Measurements from ENCODE around the gene IQCF5. TPM values are rescaled to one million over a fixed set of nuclear protein-coding genes. Genes with fewer than 3 reads are reported as not detected.

The IQCF5 gene
- total and polyA plus RNA-seq, 9 of the 15 experiments (the other 6 are each of a cell fraction or from before 2014, with no cell fraction given): not detected

GRCh38 chr3:51862886-51863285 lies 12.5 kb downstream of the IQCF5 start (continued):
- no peak for TF ChIP-seq TOE1 (IDR thresholded peaks at IDR 0.05; ENCODE audit: borderline replicate concordance)
- no peak for TF ChIP-seq TOE1 (CRISPR knock-in tag; IDR thresholded peaks at IDR 0.05; ENCODE audit: borderline replicate concordance, low read depth)
- TF ChIP-seq TSC22D4 (tag; IDR thresholded peaks at IDR 0.05): no peak
- TF ChIP-seq SP2 (IDR thresholded peaks at IDR 0.05; ENCODE audit: extremely low read depth, low read depth, low read length, poor library complexity, severe bottlenecking): no peak
- no peak for TF ChIP-seq ZNF217 (CRISPR knock-in tag; IDR thresholded peaks at IDR 0.05)
- no peak for TF ChIP-seq POU5F1 (IDR thresholded peaks at IDR 0.05; ENCODE audit: borderline replicate concordance, low read depth, low read length, partially characterized antibody)

DNA sequence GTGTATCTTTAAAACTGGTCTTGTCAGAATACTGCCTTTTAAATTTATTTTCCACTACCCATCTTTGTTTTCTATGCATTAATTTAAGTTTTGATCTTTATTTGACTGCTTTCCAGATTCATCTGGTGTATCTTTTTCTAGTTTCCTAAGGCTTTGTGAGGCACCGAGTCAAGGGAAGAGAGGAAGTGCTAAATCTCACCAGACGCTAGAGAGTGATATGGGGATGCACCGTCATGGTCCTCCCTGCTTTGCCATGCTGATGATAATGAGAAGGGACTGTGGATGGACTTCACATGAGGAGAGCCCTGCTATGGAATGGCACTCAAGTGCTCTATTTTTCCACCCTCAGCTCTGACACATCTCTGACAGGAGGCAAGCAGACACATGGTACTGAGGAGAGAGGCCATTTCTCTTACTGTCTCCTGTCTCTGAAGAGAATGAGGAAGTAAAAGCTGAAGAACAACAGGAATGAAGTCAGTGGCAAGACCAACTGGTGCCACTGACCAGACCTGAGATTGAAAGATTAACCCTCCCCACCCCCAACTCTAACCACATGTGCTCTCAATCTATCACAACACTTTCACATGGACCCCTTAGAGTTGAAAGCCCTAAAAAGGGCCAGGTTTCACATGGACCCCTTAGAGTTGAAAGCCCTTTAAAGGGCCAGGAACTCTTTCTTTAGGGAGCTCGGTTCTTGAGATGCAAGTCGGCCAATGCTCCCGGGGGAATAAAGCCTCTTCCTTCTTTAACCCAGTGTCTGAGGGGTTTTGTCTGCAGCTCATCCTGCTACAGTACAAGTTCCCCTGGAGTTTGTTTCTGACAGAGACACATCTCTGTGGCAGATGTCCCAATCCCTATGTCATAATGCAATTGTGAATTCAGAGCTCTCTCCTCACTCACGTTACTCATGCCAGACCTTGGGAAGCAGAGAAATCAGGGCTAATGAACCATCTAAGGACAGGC lies 14.4 kb downstream of the IQCF5 start, which contains the start of gene IQCF2:
IQCF2 (plus strand) TSS at position 913 of the 963 bp plus-strand sequence. CDS start 52 bp downstream, outside the sequence.
- DNase-seq (ENCODE audit: extremely low read depth in 1 of 4, low spot score in 3 of 4) (peak in 1 of 4 experiments; percentile 21), FAIRE-seq (peak; percentile 79), ATAC-seq (peak; percentile 77)
- H3K79me2 ChIP-seq (ENCODE audit: control insufficient read depth, insufficient read depth, low read length): no peaks in the 10 kb centered on the region
- ChIA-PET POLR2A (interaction anchor here (1.1 kb wide), 1 partner anchor 11 kb away, joined by 4 read pairs; no protein-coding TSS in a partner anchor), CTCF (ENCODE audit: low intra/inter-chr PET ratio) (no interaction called here)
- intact Hi-C loops (cut with micrococcal nuclease): no loop called here
- H3K9me1 ChIP-seq (ENCODE audit: control insufficient read depth, insufficient read depth, low read length): no peaks in the 10 kb centered on the region
- H3K27me3 ChIP-seq (ENCODE audit: control insufficient read depth in 2 of 2, insufficient read depth in 2 of 2, low read length in 2 of 2): no peaks in the 10 kb centered on the region; a peak in 1 of 5 replicates
- no peak within 1 kb of the TSS for H3K9ac ChIP-seq (ENCODE audit: insufficient read depth in 1 of 2, low read depth in 2 of 2, low read length in 2 of 2)
- BruUV-seq (replicated peaks): no TSS peak
- in situ Hi-C loops (cut with MboI): no loop called here
- no peaks in the 10 kb centered on the region for H3K36me3 ChIP-seq (ENCODE audit: control insufficient read depth, insufficient read depth, low read length)
- no peak within 1 kb of the TSS for H2AFZ ChIP-seq (ENCODE audit: low read depth, low read length)
- no peaks in the 10 kb centered on the region; the same call in 1 of the 2 replicates for H3K9me3 ChIP-seq (replicated peaks; ENCODE audit: control insufficient read depth, insufficient read depth, low read depth, low read length)
- no peaks in the 10 kb centered on the region for H4K20me1 ChIP-seq (replicated peaks; ENCODE audit: control insufficient read depth, insufficient read depth, low read length)
- H3K4me2 ChIP-seq (ENCODE audit: insufficient read depth, low read length): no peak within 1 kb of the TSS
- no peak within 1 kb of the TSS for H3K4me3 ChIP-seq
- H3K27ac ChIP-seq (ENCODE audit: extremely low read depth, low read depth, low read length): no peak within 1 kb of the TSS
- H3K4me1 ChIP-seq (replicated peaks in 1 of 2; ENCODE audit: control insufficient read depth in 2 of 2, insufficient read depth in 2 of 2, low read length in 2 of 2): no peaks in the 10 kb centered on the region
- WGBS (ENCODE audit: insufficient coverage, low coverage, missing lambda C conversion rate): 0% methylated on average over 4 of the region's 7 CpGs
- TF ChIP-seq SRSF3 (IDR thresholded peaks at IDR 0.05; ENCODE audit: insufficient read depth, low read length) (no peak), HEY1 (CRISPR knock-in tag; IDR thresholded peaks at IDR 0.05; ENCODE audit: borderline replicate concordance) (no peak), ASH1L (IDR thresholded peaks at IDR 0.05; ENCODE audit: borderline replicate concordance, low read depth, partially characterized antibody) (no peak), SETDB1 (IDR thresholded peaks at IDR 0.05; ENCODE audit: low read length) (no peak), SPI1 (IDR thresholded peaks at IDR 0.05; ENCODE audit: borderline replicate concordance, low read depth, low read length) (peak; percentile 78), TAL1 (IDR thresholded peaks at IDR 0.05) (peak; percentile 40; the same call in 1 of the 2 replicates), HOXB6 (CRISPR knock-in tag; IDR thresholded peaks at IDR 0.05; ENCODE audit: borderline replicate concordance) (no peak), TBL1XR1 (IDR thresholded peaks at IDR 0.05; ENCODE audit: low read length in 2 of 2) (no peak), CBFA2T3 (IDR thresholded peaks at IDR 0.05) (peak; percentile 70), FOXJ3 (CRISPR knock-in tag; IDR thresholded peaks at IDR 0.05) (no peak), ZNF699 (CRISPR knock-in tag; IDR thresholded peaks at IDR 0.05; ENCODE audit: insufficient replicate concordance) (no peak), ZNF324 (CRISPR knock-in tag; IDR thresholded peaks at IDR 0.05) (no peak), ARID1B (IDR thresholded peaks at IDR 0.05) (peak; percentile 50; the same call in 1 of the 2 replicates)

Data from K562 (cell line).